A549 (cell line): ENCODE measurements around the gene RAB8B. TPM values are rescaled to one million over a fixed set of nuclear protein-coding genes. Genes with fewer than 3 reads are reported as not detected.

Experiments used
- ATAC-seq, 2 experiments: fragments of 200-7000 bp in 1 of 2; fragments of >200 bp in 1 of 2; cut with Nextera tagmentation in 1 of 2; cut with Tn5 transposase in 1 of 2; 3 replicates each; pipeline versions ENCODE4 v1.8.0 to v1.9.1; 2018 to 2020; ENCODE audit warnings: mild to moderate bottlenecking in 1 of 2, moderate library complexity in 1 of 2
- CTCF ChIA-PET: fragments of 300-600 bp; sonication (Branson Sonifier 250); formaldehyde crosslinking; extraction: SDS; loops from one replicate; lab custom pipeline; 2021; ENCODE audit warnings: antibody characterized with exemption, inconsistent platforms; lab: Yijun Ruan, JAX
- POLR2A ChIA-PET: fragments of 350-600 bp; formaldehyde crosslinking; extraction: SDS; loops from one replicate; lab custom pipeline; 2021; ENCODE audit warnings: antibody characterized with exemption, inconsistent platforms; lab: Yijun Ruan, JAX
- DNase-seq, 2 experiments: peaks; one replicate each; pipeline versions ENCODE4 v3.0.0 to v3.0.0-alpha.2; 2011 to 2016; ENCODE audit warnings: low read depth in 1 of 2, low spot score in 1 of 2
- FAIRE-seq: peaks from 2 replicates; lab custom pipeline; 2011; peaks lifted over from hg19 to GRCh38; lab: Jason Lieb, UNC
- H3K27ac ChIP-seq, 2 experiments: fragments of >200 bp; sonication (Bioruptor Twin); formaldehyde crosslinking; 3 replicates each; pipeline ENCODE4 v1.5.1; 2016 to 2017
- H3K4me1 ChIP-seq: fragments of >200 bp; sonication (Bioruptor Twin); formaldehyde crosslinking; 3 replicates; pipeline ENCODE4 v1.6.1; 2016
- H3K4me2 ChIP-seq: fragments of >200 bp; sonication (Bioruptor Twin); formaldehyde crosslinking; 3 replicates; pipeline ENCODE4 v1.6.1; 2016
- H3K4me3 ChIP-seq: fragments of >200 bp; sonication (Bioruptor Twin); formaldehyde crosslinking; 3 replicates; pipeline ENCODE4 v1.5.1; 2016
- H3K9me3 ChIP-seq: fragments of >200 bp; sonication (Bioruptor Twin); formaldehyde crosslinking; 3 replicates; pipeline ENCODE4 v1.6.1; 2016
- BCL3 ChIP-seq: fragments of >200 bp; sonication (Bioruptor Twin); formaldehyde crosslinking; IDR thresholded peaks from 3 replicates; pipeline ENCODE4 v1.6.1; 2016
- BHLHE40 ChIP-seq: IDR thresholded peaks from 2 replicates; pipeline ENCODE4 v1.6.1; 2012; ENCODE audit warnings: low read depth, low read length, inconsistent platforms
- CBX2 ChIP-seq: fragments of 200-600 bp; sonication (generic); IDR thresholded peaks from 2 replicates; pipeline ENCODE4 v1.6.1; 2016; ENCODE audit warnings: low read depth, mild to moderate bottlenecking, borderline replicate concordance
- E2F6 ChIP-seq: IDR thresholded peaks from 2 replicates; pipeline ENCODE4 v1.6.1; 2012; ENCODE audit warnings: low read depth, borderline replicate concordance
- FOSB ChIP-seq: fragments of 250-450 bp; sonication (Bioruptor Pico); IDR thresholded peaks from 2 replicates; pipeline ENCODE4 v1.5.0; 2020; ENCODE audit warnings: mild to moderate bottlenecking, moderate library complexity
- FOXS1 ChIP-seq: fragments of 250-450 bp; sonication (Bioruptor Pico); IDR thresholded peaks from 2 replicates; pipeline ENCODE4 v1.5.0; 2020; ENCODE audit warnings: mild to moderate bottlenecking, moderate library complexity
- GATA3 ChIP-seq: IDR thresholded peaks from 2 replicates; pipeline ENCODE4 v1.6.1; 2012; ENCODE audit warnings: borderline replicate concordance
- HEYL ChIP-seq: fragments of 250-450 bp; sonication (Bioruptor Pico); IDR thresholded peaks from 2 replicates; pipeline ENCODE4 v1.8.0; 2021; ENCODE audit warnings: mild to moderate bottlenecking, moderate library complexity
- HMGXB4 ChIP-seq: fragments of 250-450 bp; sonication (Bioruptor Pico); IDR thresholded peaks from 2 replicates; pipeline ENCODE4 v1.5.0; 2021; ENCODE audit warnings: mild to moderate bottlenecking, moderate library complexity, borderline replicate concordance
- HOXA7 ChIP-seq: fragments of 250-450 bp; sonication (Bioruptor Pico); IDR thresholded peaks from 2 replicates; pipeline ENCODE4 v1.5.0; 2020; ENCODE audit warnings: mild to moderate bottlenecking, moderate library complexity
- HOXB13 ChIP-seq: fragments of 250-450 bp; sonication (Bioruptor Pico); IDR thresholded peaks from 2 replicates; pipeline ENCODE4 v1.5.0; 2020; ENCODE audit warnings: low read depth, mild to moderate bottlenecking, moderate library complexity
- HOXB5 ChIP-seq: fragments of 250-450 bp; sonication (Bioruptor Pico); IDR thresholded peaks from 2 replicates; pipeline ENCODE4 v1.5.0; 2020; ENCODE audit warnings: mild to moderate bottlenecking, moderate library complexity
- JUN ChIP-seq, 2 experiments: fragments of >200 bp; sonication (Bioruptor Twin); formaldehyde crosslinking; IDR thresholded peaks; 2 replicates in 1 of 2; 3 replicates in 1 of 2; pipeline ENCODE4 v1.6.1; 2016 to 2017
- KDM1A ChIP-seq: fragments of 200-600 bp; sonication (generic); IDR thresholded peaks from 2 replicates; pipeline ENCODE4 v1.6.1; 2016; ENCODE audit warnings: low read depth, mild to moderate bottlenecking
- KDM5A ChIP-seq: fragments of 200-600 bp; sonication (generic); IDR thresholded peaks from 2 replicates; pipeline ENCODE4 v1.6.1; 2016; ENCODE audit warnings: antibody characterized with exemption, mild to moderate bottlenecking
- MAX ChIP-seq: IDR thresholded peaks from 2 replicates; pipeline ENCODE4 v1.6.1; 2012
- MAZ ChIP-seq: fragments of 150-350 bp; IDR thresholded peaks from 2 replicates; pipeline ENCODE4 v1.6.1; 2014; ENCODE audit warnings: antibody characterized with exemption, low read depth, low read length, borderline replicate concordance
- PBX3 ChIP-seq: IDR thresholded peaks from 2 replicates; pipeline ENCODE4 v1.6.1; 2012
- POLR2A ChIP-seq: IDR thresholded peaks from 2 replicates; pipeline ENCODE4 v1.6.1; 2012; ENCODE audit warnings: mild to moderate bottlenecking, low read length
- RFX5 ChIP-seq: fragments of 450-650 bp; IDR thresholded peaks from 2 replicates; pipeline ENCODE4 v1.7.1; 2014; ENCODE audit warnings: antibody characterized with exemption, mild to moderate bottlenecking, moderate library complexity
- RNF2 ChIP-seq: fragments of 200-600 bp; sonication (generic); IDR thresholded peaks from 2 replicates; pipeline ENCODE4 v1.6.1; 2016; ENCODE audit warnings: low read depth, mild to moderate bottlenecking, antibody characterized with exemption, moderate library complexity, borderline replicate concordance
- USF2 ChIP-seq: fragments of 450-650 bp; IDR thresholded peaks from 2 replicates; pipeline ENCODE4 v1.6.1; 2014; ENCODE audit warnings: antibody characterized with exemption
- ZC3H11A ChIP-seq: fragments of 450-650 bp; IDR thresholded peaks from 2 replicates; pipeline ENCODE4 v1.6.1; 2014; ENCODE audit warnings: antibody characterized with exemption, mild to moderate bottlenecking
- ZFP36 ChIP-seq: fragments of 450-650 bp; IDR thresholded peaks from 2 replicates; pipeline ENCODE4 v1.6.1; 2014; ENCODE audit warnings: borderline replicate concordance; ENCODE audit not compliant: partially characterized antibody
- ZNF302 ChIP-seq: fragments of 250-450 bp; sonication (Bioruptor Pico); IDR thresholded peaks from 2 replicates; pipeline ENCODE4 v1.9.0; 2021; ENCODE audit warnings: inconsistent platforms, mild to moderate bottlenecking, moderate library complexity
- ZSCAN20 ChIP-seq: fragments of 250-450 bp; sonication (Bioruptor Pico); IDR thresholded peaks from 2 replicates; pipeline ENCODE4 v1.8.0; 2022; ENCODE audit warnings: mild to moderate bottlenecking, moderate library complexity
- WGBS: methylation state at CpG from one replicate; pipeline ENCODE4 v1.1.6; 2017; ENCODE audit errors: missing lambda C conversion rate; 5-methylcytosine and 5-hydroxymethylcytosine counted together
- polyA plus RNA-seq, 4 experiments: library from polyadenylated mRNA; depleted of rRNA in 3 of 4; stranded (reverse); fragments of >200 nt; fragmentation: RNase III in 1 of 4; extraction: RNeasy Plus Mini Kit Qiagen cat#74134 plus additional on column Dnase treatment in 1 of 4; gene quantifications; 2 replicates in 3 of 4; 3 replicates in 1 of 4; pipeline ENCODE4 v1.2.3, GENCODE V29; 2011 to 2017

Gene RAB8B
- polyA plus RNA-seq, 2 of the 4 experiments (the other 2 are of a cell fraction), result 21.5 to 41.4 TPM

- ATAC-seq (no peak), DNase-seq (no peak), FAIRE-seq (no peak)
- H3K27ac ChIP-seq, result no peak overlapping the region
- TF ChIP-seq ZFP36 (no peak), POLR2A (no peak), E2F6 (no peak), MAX (no peak), KDM5A (no peak), MAZ (no peak), JUN (IDR thresholded peaks at IDR 0.05) (no peak), RFX5 (no peak), ZSCAN20 (CRISPR knock-in tag) (no peak), FOSB (no peak)
- WGBS, result 84% methylated on average over 5 of the region's 5 CpGs
- no peak overlapping the region for H3K4me2 ChIP-seq
- ChIA-PET POLR2A (no interaction called here), CTCF (interaction anchor here (0.6 to 2.2 kb wide), 3 partner anchors 11 to 56 kb away, joined by 3 to 6 read pairs (median 6); no protein-coding TSS in a partner anchor)
- H3K9me3 ChIP-seq, result no peaks in the 10 kb centered on the region
- H3K4me3 ChIP-seq, result no peak overlapping the region
- H3K4me1 ChIP-seq, result peaks cover 31% of the 10 kb centered on the region
Observed at GRCh38 chr15:63260791-63261190, 71.4 kb downstream of the RAB8B start.

GRCh38 chr15:63261311-63261710 lies 71.9 kb downstream of the RAB8B start:
- ATAC-seq, result no peak
- TF ChIP-seq FOXS1 (CRISPR knock-in tag), result no peak
- TF ChIP-seq KDM5A, result no peak
- TF ChIP-seq ZNF302 (CRISPR knock-in tag), result no peak
- TF ChIP-seq MAX, result no peak
- no peak for TF ChIP-seq HOXB5 (CRISPR knock-in tag)
- no peak for TF ChIP-seq HOXA7 (CRISPR knock-in tag)
- no peak for TF ChIP-seq GATA3
- TF ChIP-seq HEYL (CRISPR knock-in tag), result no peak
- no peak for TF ChIP-seq HMGXB4
- TF ChIP-seq CBX2, result no peak
- no peak for TF ChIP-seq HOXB13 (CRISPR knock-in tag)
- TF ChIP-seq RNF2, result no peak
- TF ChIP-seq PBX3, result no peak
- no peak for TF ChIP-seq USF2
- TF ChIP-seq BCL3, result no peak
- no peak for TF ChIP-seq BHLHE40
- TF ChIP-seq KDM1A, result no peak
- TF ChIP-seq ZC3H11A, result no peak
- TF ChIP-seq, all 56 proteins: peak for 0
- no peaks in the 10 kb centered on the region for H3K9me3 ChIP-seq
- FAIRE-seq (no peak), DNase-seq (no peak)
- H3K4me1 ChIP-seq, result peaks cover 26% of the 10 kb centered on the region
- ChIA-PET POLR2A (no interaction called here), CTCF (interaction anchor here (0.6 to 2.2 kb wide), 6 partner anchors 10 to 911 kb away, joined by 3 to 6 read pairs (median 4); no protein-coding TSS in a partner anchor)
- H3K27ac ChIP-seq, result no peak overlapping the region
- H3K4me3 ChIP-seq, result no peak overlapping the region
- H3K4me2 ChIP-seq, result no peak overlapping the region
